ENCODE measurements around the gene UGT3A2. TPM values are rescaled to one million over a fixed set of nuclear protein-coding genes. Genes with fewer than 3 reads are reported as not detected.

UGT3A2 gene
- polyA plus RNA-seq, 1 of the 3 experiments (the other 2 are of a cell fraction): 0.05 TPM

- H3K4me2 ChIP-seq: no peak overlapping the region
- DNase-seq: peak; percentile 4
- H2AFZ ChIP-seq (ENCODE audit: low read depth): no peak overlapping the region
- H3K4me3 ChIP-seq (ENCODE audit: low read depth in 2 of 2, low read length in 1 of 2): no peak overlapping the region
- H3F3A ChIP-seq (replicated peaks; ENCODE audit: insufficient read depth): no peaks in the 10 kb centered on the region
- H3K9me3 ChIP-seq: no peaks in the 10 kb centered on the region
- TF ChIP-seq GATA2 (CRISPR knock-in tag; IDR thresholded peaks at IDR 0.05) (no peak), SMC3 (IDR thresholded peaks at IDR 0.05; ENCODE audit: low read depth, low read length) (peak; percentile 30; the same call in 1 of the 2 replicates), YY1 (IDR thresholded peaks at IDR 0.05; ENCODE audit: low read depth) (no peak), JUND (IDR thresholded peaks at IDR 0.05) (no peak), MXI1 (IDR thresholded peaks at IDR 0.05; ENCODE audit: low read depth, low read length) (no peak), RCOR1 (IDR thresholded peaks at IDR 0.05; ENCODE audit: low read length) (no peak), POLR2AphosphoS5 (IDR thresholded peaks at IDR 0.05; ENCODE audit: low read depth, low read length) (no peak), FOSL2 (IDR thresholded peaks at IDR 0.05; ENCODE audit: borderline replicate concordance, low read depth) (no peak), IRF3 (IDR thresholded peaks at IDR 0.05; ENCODE audit: low read depth, low read length) (no peak), RXRA (IDR thresholded peaks at IDR 0.05; ENCODE audit: borderline replicate concordance, low read depth) (no peak), RAD21 (IDR thresholded peaks at IDR 0.05; ENCODE audit: low read length) (peak; percentile 26; the same call in 1 of the 2 replicates), CTCF (IDR thresholded peaks at IDR 0.05) (peak; percentile 44)
- H3K27me3 ChIP-seq (ENCODE audit: insufficient read depth): no peaks in the 10 kb centered on the region
- WGBS (ENCODE audit: low lambda C conversion rate): 70% methylated on average over 2 of the region's 2 CpGs
- no peak overlapping the region for H3K9ac ChIP-seq
- no peaks in the 10 kb centered on the region for H4K20me1 ChIP-seq (ENCODE audit: insufficient read depth)
- no peaks in the 10 kb centered on the region for H3K79me2 ChIP-seq (ENCODE audit: insufficient read depth)
- ChIA-PET POLR2A (no interaction called here), CTCF (interaction anchor here (0.8 to 4.0 kb wide), 4 partner anchors 11 to 17 kb away, joined by 3 to 29 read pairs (median 5); no protein-coding TSS in a partner anchor)
- no peaks in the 10 kb centered on the region for H3K4me1 ChIP-seq (ENCODE audit: control insufficient read depth in 1 of 2, insufficient read depth in 2 of 2, low read depth in 1 of 2, low read length in 1 of 2)
- H3K9me2 ChIP-seq: no peaks in the 10 kb centered on the region
- no peak overlapping the region for H3K27ac ChIP-seq (ENCODE audit: low read depth in 2 of 2, low read length in 1 of 2)
- no peaks in the 10 kb centered on the region for H3K36me3 ChIP-seq (replicated peaks in 1 of 2; ENCODE audit: control insufficient read depth in 1 of 2, insufficient read depth in 2 of 2, low read length in 1 of 2)
Observed at GRCh38 chr5:36089989-36090388, 23.3 kb upstream of the UGT3A2 start.

- no peak overlapping the region for H3K4me2 ChIP-seq
- H3K9me3 ChIP-seq: no peaks in the 10 kb centered on the region; the same call in 1 of the 2 replicates
- H3K4me1 ChIP-seq (ENCODE audit: control insufficient read depth in 1 of 2, insufficient read depth in 2 of 2, low read depth in 1 of 2, low read length in 1 of 2): peaks cover 0 to 4% of the 10 kb centered on the region in 2 experiments; a peak in 2 of 4 replicates
- WGBS (ENCODE audit: low lambda C conversion rate): 45% methylated on average over 10 of the region's 10 CpGs
- no peak overlapping the region for H3K9ac ChIP-seq
- no peaks in the 10 kb centered on the region for H4K20me1 ChIP-seq (ENCODE audit: insufficient read depth)
- no peaks in the 10 kb centered on the region for H3K9me2 ChIP-seq
- H3K27ac ChIP-seq (ENCODE audit: low read depth in 2 of 2, low read length in 1 of 2): no peak overlapping the region
- ChIA-PET CTCF (interaction anchor here (0.5 to 2.8 kb wide), 57 partner anchors 8 to 926 kb away, joined by 3 to 34 read pairs (median 4); partner anchors contain the start of genes LMBRD2, NADK2, RANBP3L and SKP2), POLR2A (no interaction called here)
- H2AFZ ChIP-seq (ENCODE audit: low read depth): no peak overlapping the region
- H3K79me2 ChIP-seq (ENCODE audit: insufficient read depth): no peaks in the 10 kb centered on the region
- H3K4me3 ChIP-seq (ENCODE audit: low read depth in 2 of 2, low read length in 1 of 2): no peak overlapping the region
- H3K27me3 ChIP-seq (ENCODE audit: insufficient read depth): no peaks in the 10 kb centered on the region; the same call in 1 of the 2 replicates
- TF ChIP-seq USF1 (IDR thresholded peaks at IDR 0.05; ENCODE audit: borderline replicate concordance, low read depth): no peak
- peak; percentile 80 for TF ChIP-seq RAD21 (IDR thresholded peaks at IDR 0.05; ENCODE audit: low read length)
- peak; percentile 70 for TF ChIP-seq CTCF (IDR thresholded peaks at IDR 0.05)
- TF ChIP-seq GATA2 (CRISPR knock-in tag; IDR thresholded peaks at IDR 0.05): no peak
- TF ChIP-seq SMC3 (IDR thresholded peaks at IDR 0.05; ENCODE audit: low read depth, low read length): peak; percentile 64; the same call in 1 of the 2 replicates
- no peaks in the 10 kb centered on the region for H3K36me3 ChIP-seq (replicated peaks in 1 of 2; ENCODE audit: control insufficient read depth in 1 of 2, insufficient read depth in 2 of 2, low read length in 1 of 2)
- DNase-seq: peak; percentile 75
- no peaks in the 10 kb centered on the region for H3F3A ChIP-seq (replicated peaks; ENCODE audit: insufficient read depth)
Observed at GRCh38 chr5:36079200-36079781, 12.6 kb upstream of the UGT3A2 start.
